Stimulated activated CD8-positive, alpha-beta memory T cell treated with anti-CD3 and anti-CD28 coated beads, Interleukin-12 subunit alpha, Interleukin-12 subunit beta, amount 100 ng/mL, for 4 hours (primary cell): Measurements from ENCODE around the gene PDE9A.

ENCODE experiments used
- DNase-seq: peaks from one replicate; pipeline ENCODE4 v3.0.0-alpha.2; 2020; ENCODE audit warnings: low read depth

Gene PDE9A

GRCh38 chr21:42688226-42688840, 34.9 kb downstream of the PDE9A start:
- DNase-seq: no peak

- DNase-seq: no peak
Observed at GRCh38 chr21:42688841-42689371, 35.5 kb downstream of the PDE9A start.

GRCh38 chr21:42690586-42690985, 37.2 kb downstream of the PDE9A start:
- DNase-seq: no peak

GRCh38 chr21:42691901-42692559, 38.6 kb downstream of the PDE9A start:
- no peak for DNase-seq

GRCh38 chr21:42692688-42693087, 39.3 kb downstream of the PDE9A start:
- DNase-seq: no peak

GRCh38 chr21:42694751-42695696, 41.6 kb downstream of the PDE9A start:
- DNase-seq: no peak

- no peak for DNase-seq
Observed at GRCh38 chr21:42695697-42696380, 42.4 kb downstream of the PDE9A start.

- DNase-seq: no peak
Observed at GRCh38 chr21:42696501-42697040, 43.1 kb downstream of the PDE9A start.

GRCh38 chr21:42698733-42699132, 45.3 kb downstream of the PDE9A start:
- DNase-seq: no peak

GRCh38 chr21:42699196-42699595, 45.8 kb downstream of the PDE9A start:
- DNase-seq: no peak

- no peak for DNase-seq
Observed at GRCh38 chr21:42701706-42702456, 48.5 kb downstream of the PDE9A start.

- no peak for DNase-seq
Observed at GRCh38 chr21:42702720-42703119, 49.3 kb downstream of the PDE9A start.

- no peak for DNase-seq
Observed at GRCh38 chr21:42703136-42703908, 49.9 kb downstream of the PDE9A start.

- DNase-seq: no peak
Observed at GRCh38 chr21:42703965-42704364, 50.5 kb downstream of the PDE9A start.

GRCh38 chr21:42704861-42705260, 51.4 kb downstream of the PDE9A start:
- no peak for DNase-seq

- no peak for DNase-seq
Observed at GRCh38 chr21:42705346-42705745, 51.9 kb downstream of the PDE9A start.

GRCh38 chr21:42705746-42706374, 52.4 kb downstream of the PDE9A start:
- no peak for DNase-seq

GRCh38 chr21:42706765-42707164, 53.3 kb downstream of the PDE9A start:
- DNase-seq: no peak

- no peak for DNase-seq
Observed at GRCh38 chr21:42707207-42707830, 53.9 kb downstream of the PDE9A start.
